GM12864 (cell line): Measurements from ENCODE around the gene RNF213.

ENCODE experiments used
- DNase-seq: peaks from one replicate; pipeline ENCODE4 v3.0.0-alpha.2; 2011; ENCODE audit warnings: low read depth
- H3K4me3 ChIP-seq: 2 replicates; pipeline ENCODE4 v1.5.1; 2011; ENCODE audit warnings: mild to moderate bottlenecking, low read depth, low read length, control low read depth
- CTCF ChIP-seq: IDR thresholded peaks from 2 replicates; pipeline ENCODE4 v1.5.1; 2011; ENCODE audit warnings: low read depth, mild to moderate bottlenecking, moderate library complexity, low read length, control low read depth, inconsistent platforms; ENCODE audit errors: missing control alignments

The RNF213 gene

GRCh38 chr17:80389011-80389995 is 128.7 kb downstream of the RNF213 start:
- TF ChIP-seq CTCF: no peak
- no peak for DNase-seq
- no peak overlapping the region for H3K4me3 ChIP-seq

DNA sequence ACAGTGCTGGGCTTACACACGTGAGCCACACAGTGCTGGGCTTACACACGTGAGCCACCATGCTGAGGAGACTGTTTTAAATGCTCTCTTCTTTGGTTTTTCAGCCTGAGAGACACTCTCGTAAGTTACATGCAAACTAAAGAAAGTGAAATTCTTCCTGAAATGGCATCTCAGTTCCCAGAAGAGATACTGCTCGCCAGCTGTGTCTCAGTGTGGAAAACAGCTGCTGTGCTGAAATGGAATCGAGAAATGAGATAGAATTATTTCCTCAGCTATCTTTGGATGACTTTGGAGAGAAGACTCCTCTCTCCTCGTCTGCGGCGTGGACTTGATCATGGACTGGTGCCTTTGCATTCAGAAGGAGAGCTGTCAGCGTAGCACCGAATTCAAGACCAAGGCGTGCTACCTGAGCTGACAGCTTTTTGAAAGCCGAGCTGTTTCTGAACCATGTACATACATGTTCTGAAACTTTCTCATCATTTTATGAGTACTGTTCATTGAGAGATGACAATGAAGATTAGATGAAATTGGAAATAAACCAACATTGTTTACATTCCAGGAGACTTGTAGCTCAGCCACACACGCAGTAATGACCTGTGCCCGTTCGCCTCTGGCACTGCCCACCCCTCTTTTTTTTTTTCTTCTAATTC is 132.7 kb downstream of the RNF213 start:
- DNase-seq: no peak
- no peak for TF ChIP-seq CTCF
- no peak overlapping the region for H3K4me3 ChIP-seq

DNA sequence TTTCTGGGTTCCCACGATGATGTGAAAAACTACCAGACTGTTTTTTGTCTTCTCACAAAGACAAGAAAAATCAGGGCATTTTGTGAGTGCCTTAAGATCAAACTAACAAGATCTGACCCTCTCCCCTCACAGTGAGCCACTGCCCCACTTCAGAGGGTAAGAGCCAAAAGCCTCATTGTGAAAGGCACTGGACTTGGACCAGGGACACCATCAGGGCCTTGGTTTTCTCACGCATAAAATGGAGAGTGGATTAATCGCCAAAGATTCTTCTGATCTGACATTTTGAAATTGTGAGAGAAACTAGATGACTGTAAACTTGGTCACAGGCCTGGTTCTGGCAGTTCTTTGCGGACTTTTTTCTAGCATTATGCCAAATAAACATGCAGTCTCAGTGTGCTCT is 133.3 kb downstream of the RNF213 start:
- H3K4me3 ChIP-seq: no peak overlapping the region
- no peak for TF ChIP-seq CTCF
- DNase-seq: no peak

DNA sequence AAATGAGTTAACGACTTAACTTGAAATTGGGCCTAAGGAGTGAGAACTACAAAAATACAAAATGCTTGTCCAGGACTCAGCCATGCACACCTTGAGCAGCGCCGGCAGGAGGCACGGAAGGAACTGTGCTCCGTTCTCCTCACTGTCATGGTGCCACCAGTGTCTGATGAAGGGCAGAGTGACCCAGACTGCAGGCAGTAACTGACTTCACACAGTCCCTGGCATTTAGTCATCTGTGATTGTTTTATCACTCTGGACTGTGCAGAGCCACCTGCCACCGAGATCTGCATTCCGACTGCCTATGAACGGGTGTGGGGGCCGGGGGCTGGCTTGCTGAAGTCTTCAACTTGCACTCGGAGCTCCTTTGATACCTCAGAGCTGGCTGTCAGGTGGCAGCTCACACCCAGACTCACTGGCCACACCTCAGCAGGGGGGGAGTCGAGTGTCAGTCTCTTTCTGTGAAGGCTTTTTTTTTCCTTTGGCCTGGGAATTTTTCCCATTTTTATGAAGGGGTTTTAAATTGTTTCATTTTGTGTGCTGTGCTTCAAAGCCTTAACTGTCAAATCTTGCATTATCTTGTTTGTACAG is 134.1 kb downstream of the RNF213 start:
- no peak for TF ChIP-seq CTCF
- no peak for DNase-seq

GRCh38 chr17:80395402-80396151 is 134.9 kb downstream of the RNF213 start:
- DNase-seq: no peak
- H3K4me3 ChIP-seq: no peak overlapping the region
- TF ChIP-seq CTCF: no peak

More for the DNA sequence above, 134.1 kb downstream of the RNF213 start:
- H3K4me3 ChIP-seq: no peak overlapping the region

DNA sequence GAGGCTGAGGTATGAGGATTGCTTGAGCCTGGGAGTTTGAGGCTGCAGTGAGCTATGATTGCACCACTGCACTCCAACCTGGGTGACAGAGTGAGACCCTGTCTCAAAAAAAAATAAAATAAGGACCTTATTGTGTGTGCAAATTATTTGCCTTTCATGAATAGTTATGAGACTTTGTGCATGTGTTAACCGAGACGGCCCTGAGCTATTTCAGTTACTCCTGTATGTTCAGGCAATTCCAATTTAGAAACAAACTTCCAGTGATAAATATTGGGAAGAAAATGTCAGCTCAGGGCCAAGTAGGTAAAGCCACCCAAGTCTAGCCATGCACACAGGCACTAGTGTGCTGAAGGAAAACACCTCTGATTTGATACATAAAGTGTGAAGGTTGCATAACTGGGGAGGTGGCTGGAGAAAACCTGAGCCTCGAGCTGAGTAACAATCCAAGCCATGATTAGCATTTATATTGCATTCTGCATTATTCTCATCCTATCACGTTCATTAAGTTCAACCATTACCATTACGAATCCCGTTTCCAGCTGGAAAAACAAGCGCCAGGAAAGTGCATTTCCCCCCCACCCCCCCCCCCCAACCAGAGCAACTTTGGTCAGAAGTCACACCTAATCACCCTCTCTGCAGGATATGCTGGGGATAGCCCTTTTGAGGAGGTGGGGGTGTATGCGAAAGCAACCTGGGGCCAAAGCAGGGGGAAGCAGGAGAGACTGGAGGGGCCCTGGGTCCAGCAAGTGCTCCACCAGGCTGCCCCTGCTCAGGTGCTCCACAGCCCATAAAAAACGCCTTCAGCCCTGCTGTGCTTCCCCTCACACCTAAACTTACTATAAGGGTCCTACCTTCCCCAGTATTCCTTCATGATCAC is 135.7 kb downstream of the RNF213 start:
- no peak for TF ChIP-seq CTCF
- DNase-seq: no peak
- H3K4me3 ChIP-seq: no peak overlapping the region
